ENCODE results near the gene MFRP.

DNA sequence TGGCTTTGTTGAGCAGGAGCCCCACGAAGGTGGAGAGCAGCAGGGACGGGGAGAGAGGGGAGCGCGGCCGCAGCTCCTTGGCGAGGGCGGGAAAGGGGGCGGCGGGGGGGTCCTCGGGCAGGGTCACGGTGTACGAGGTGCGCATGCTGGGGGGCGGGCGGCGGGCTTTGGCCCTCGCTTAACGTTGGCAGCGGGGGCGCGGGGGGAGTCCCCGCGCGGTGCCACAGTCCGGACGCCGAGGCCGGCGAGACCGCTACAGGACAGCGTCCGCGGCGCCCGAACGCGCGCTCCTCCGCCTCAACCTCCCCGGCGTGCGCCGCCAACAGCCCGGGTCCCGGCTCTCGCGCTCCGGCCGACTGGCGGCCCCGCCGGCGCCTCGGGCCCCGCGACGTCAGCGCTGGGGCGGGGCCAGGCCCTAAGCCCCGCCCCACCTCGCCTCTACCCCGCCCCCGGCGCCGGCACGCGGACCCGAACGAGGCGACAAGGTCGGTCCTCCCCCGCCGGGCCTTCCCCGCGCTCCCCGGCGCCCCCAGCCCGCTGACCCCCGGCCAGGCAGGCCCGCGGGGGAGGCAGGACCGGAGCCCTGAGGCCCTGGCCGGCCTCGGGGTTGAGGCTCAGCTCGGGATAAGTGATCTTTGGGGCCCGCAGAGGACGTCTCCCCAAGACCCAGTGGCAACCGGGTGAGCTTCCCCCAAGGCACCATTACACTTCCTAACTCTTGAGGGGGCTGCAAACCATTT, 17.5 kb upstream of the MFRP start:
- TF ChIP-seq POLR2A (IDR thresholded peaks at IDR 0.05) (no peak), EP300 (IDR thresholded peaks at IDR 0.05) (no peak), POLR2AphosphoS5 (IDR thresholded peaks at IDR 0.05) (no peak)
- TF ChIP-seq, protein P1, sequence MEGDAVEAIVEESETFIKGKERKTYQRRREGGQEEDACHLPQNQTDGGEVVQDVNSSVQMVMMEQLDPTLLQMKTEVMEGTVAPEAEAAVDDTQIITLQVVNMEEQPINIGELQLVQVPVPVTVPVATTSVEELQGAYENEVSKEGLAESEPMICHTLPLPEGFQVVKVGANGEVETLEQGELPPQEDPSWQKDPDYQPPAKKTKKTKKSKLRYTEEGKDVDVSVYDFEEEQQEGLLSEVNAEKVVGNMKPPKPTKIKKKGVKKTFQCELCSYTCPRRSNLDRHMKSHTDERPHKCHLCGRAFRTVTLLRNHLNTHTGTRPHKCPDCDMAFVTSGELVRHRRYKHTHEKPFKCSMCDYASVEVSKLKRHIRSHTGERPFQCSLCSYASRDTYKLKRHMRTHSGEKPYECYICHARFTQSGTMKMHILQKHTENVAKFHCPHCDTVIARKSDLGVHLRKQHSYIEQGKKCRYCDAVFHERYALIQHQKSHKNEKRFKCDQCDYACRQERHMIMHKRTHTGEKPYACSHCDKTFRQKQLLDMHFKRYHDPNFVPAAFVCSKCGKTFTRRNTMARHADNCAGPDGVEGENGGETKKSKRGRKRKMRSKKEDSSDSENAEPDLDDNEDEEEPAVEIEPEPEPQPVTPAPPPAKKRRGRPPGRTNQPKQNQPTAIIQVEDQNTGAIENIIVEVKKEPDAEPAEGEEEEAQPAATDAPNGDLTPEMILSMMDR (IDR thresholded peaks at IDR 0.05), result no peak
